Smooth muscle cell (in vitro differentiated cells): ENCODE results near the gene DHRS1. TPM values are rescaled to one million over a fixed set of nuclear protein-coding genes. Genes with fewer than 3 reads are reported as not detected.

Experiments
- DNase-seq: peaks from one replicate; lab custom pipeline; 2025; ENCODE audit not compliant: unreplicated experiment; lab: John Stamatoyannopoulos, UW
- H2AFZ ChIP-seq: fragments of 200-600 bp; sonication (generic); 2 replicates; pipeline ENCODE4 v1.6.0; 2016; ENCODE audit warnings: antibody characterized with exemption, low read depth, mild to moderate bottlenecking
- H3F3A ChIP-seq: fragments of 200-600 bp; sonication (generic); 2 replicates; pipeline ENCODE4 v1.6.0; 2017; ENCODE audit warnings: antibody characterized with exemption, low read depth
- H3K27ac ChIP-seq: fragments of 200-600 bp; sonication (generic); 2 replicates; pipeline ENCODE4 v1.5.1; 2016; ENCODE audit warnings: low read depth, mild to moderate bottlenecking
- H3K27me3 ChIP-seq: fragments of 200-600 bp; sonication (generic); 2 replicates; pipeline ENCODE4 v1.6.1; 2016; ENCODE audit warnings: low read depth, mild to moderate bottlenecking
- H3K36me3 ChIP-seq: fragments of 200-600 bp; sonication (generic); 2 replicates; pipeline ENCODE4 v1.5.1; 2016; ENCODE audit warnings: low read depth
- H3K4me1 ChIP-seq: fragments of 200-600 bp; sonication (generic); 2 replicates; pipeline ENCODE4 v1.5.1; 2016; ENCODE audit warnings: low read depth
- H3K4me2 ChIP-seq: fragments of 200-600 bp; sonication (generic); 2 replicates; pipeline ENCODE4 v1.6.0; 2016; ENCODE audit warnings: mild to moderate bottlenecking
- H3K4me3 ChIP-seq: fragments of 200-600 bp; sonication (generic); 2 replicates; pipeline ENCODE4 v1.5.1; 2016; ENCODE audit warnings: mild to moderate bottlenecking
- H3K79me2 ChIP-seq: fragments of 200-600 bp; sonication (generic); 2 replicates; pipeline ENCODE4 v1.6.0; 2016; ENCODE audit warnings: low read depth, mild to moderate bottlenecking
- H3K9ac ChIP-seq: fragments of 200-600 bp; sonication (generic); 2 replicates; pipeline ENCODE4 v1.6.0; 2016; ENCODE audit warnings: low read depth
- H3K9me3 ChIP-seq: fragments of 200-600 bp; sonication (generic); replicated peaks from 2 replicates; pipeline ENCODE4 v1.5.1; 2016; ENCODE audit warnings: low read depth
- H4K20me1 ChIP-seq: fragments of 200-600 bp; sonication (generic); 2 replicates; pipeline ENCODE4 v1.6.0; 2016; ENCODE audit warnings: low read depth
- WGBS: methylation state at CpG from one replicate; pipeline ENCODE4 v1.1.7; 2016; ENCODE audit warnings: low lambda C conversion rate; 5-methylcytosine and 5-hydroxymethylcytosine counted together
- polyA plus RNA-seq: library from polyadenylated mRNA; unstranded; fragments of >200 nt; fragmentation: Nextera tagmentation; extraction: Ambion mirVana; gene quantifications from 2 replicates; pipeline ENCODE4 v1.2.1, GENCODE V29; 2016
- total RNA-seq: library from RNA; depleted of rRNA; stranded (reverse); fragments of >200 nt; gene quantifications from 2 replicates; pipeline ENCODE4 v1.2.3, GENCODE V29; 2014
- TF ChIP-seq, protein P1 (sequence below): fragments of 200-600 bp; sonication (generic); IDR thresholded peaks from 2 replicates; pipeline ENCODE4 v1.5.1; 2017; ENCODE audit warnings: borderline replicate concordance, mild to moderate bottlenecking, antibody characterized with exemption; ENCODE audit not compliant: insufficient read depth, poor library complexity, severe bottlenecking

Gene DHRS1
- total RNA-seq = 22.5 and 23.3 TPM in 2 replicates
- 25.2 and 27.4 TPM in 2 replicates for polyA plus RNA-seq

DNA sequence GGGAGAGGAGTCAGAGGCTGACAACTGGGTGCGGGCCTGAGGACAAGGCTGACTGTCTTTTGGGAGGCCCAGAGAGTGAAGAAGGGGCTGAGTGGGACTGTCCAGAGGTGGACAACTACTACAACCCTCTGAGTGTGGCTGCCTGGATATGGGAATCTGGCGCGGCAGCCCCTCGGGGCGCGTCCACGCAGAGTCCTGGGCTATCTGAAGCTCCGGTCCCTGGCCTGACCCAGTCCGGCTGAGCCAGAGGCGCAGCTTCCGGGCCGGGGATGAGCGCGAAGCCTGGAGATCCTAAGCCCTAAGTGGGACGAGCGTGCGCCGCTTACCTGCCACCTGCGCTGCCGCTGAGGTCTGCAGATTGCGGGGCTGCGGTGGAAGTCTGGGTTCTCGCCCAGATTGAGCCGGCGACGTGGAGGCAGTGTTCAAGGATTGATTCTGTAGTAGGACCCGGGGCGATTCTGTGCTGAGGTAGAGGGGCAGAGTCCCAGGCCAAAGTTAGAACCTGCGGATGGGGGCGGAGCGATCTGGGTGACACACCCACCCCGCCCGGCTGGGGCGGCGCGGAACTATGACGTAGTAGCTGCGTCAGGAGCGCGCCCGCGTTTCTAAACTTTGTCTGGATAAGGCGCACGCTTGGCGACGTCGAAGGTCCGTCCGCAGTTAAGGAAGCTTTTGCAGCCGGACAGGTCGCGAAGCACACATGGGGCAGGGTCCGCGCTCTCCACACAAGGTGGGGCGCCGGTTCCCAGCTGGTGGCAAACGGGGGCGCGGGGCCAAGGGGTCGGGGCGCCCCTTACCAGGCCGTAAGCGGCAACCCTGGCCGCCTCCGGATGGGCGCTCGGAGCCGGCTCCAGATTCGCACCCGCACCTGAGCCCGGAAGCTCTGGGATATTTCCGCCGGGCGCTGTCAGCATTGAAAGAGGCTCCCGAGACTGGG, at the start of gene DHRS1, which contains the start of gene NOP9:
Gene DHRS1, minus strand, starts transcription at position 526 of the 937 bp plus-strand sequence. CDS start 674 bp downstream, outside the sequence.
Gene NOP9, plus strand, starts transcription at position 596 of the 937 bp plus-strand sequence. Its CDS starts 105 bp downstream, at position 701.
- Histone ChIP-seq H2AFZ (peak within 1 kb of the TSS; percentile 90), H3K9me3 (no peaks in the 10 kb centered on the region), H4K20me1 (no peaks in the 10 kb centered on the region), H3K4me3 (peak within 1 kb of the TSS; percentile 88), H3F3A (peaks cover 7% of the 10 kb centered on the region), H3K27ac (peak within 1 kb of the TSS; percentile 80), H3K9ac (peak within 1 kb of the TSS; percentile 92), H3K4me2 (peak within 1 kb of the TSS; percentile 99), H3K36me3 (no peaks in the 10 kb centered on the region), H3K27me3 (no peaks in the 10 kb centered on the region), H3K79me2 (peaks cover 16% of the 10 kb centered on the region), H3K4me1 (peaks cover 13% of the 10 kb centered on the region)
- DNase-seq = peak; percentile 59
- WGBS = 2% methylated on average over 64 of the region's 75 CpGs
- TF ChIP-seq, protein P1, sequence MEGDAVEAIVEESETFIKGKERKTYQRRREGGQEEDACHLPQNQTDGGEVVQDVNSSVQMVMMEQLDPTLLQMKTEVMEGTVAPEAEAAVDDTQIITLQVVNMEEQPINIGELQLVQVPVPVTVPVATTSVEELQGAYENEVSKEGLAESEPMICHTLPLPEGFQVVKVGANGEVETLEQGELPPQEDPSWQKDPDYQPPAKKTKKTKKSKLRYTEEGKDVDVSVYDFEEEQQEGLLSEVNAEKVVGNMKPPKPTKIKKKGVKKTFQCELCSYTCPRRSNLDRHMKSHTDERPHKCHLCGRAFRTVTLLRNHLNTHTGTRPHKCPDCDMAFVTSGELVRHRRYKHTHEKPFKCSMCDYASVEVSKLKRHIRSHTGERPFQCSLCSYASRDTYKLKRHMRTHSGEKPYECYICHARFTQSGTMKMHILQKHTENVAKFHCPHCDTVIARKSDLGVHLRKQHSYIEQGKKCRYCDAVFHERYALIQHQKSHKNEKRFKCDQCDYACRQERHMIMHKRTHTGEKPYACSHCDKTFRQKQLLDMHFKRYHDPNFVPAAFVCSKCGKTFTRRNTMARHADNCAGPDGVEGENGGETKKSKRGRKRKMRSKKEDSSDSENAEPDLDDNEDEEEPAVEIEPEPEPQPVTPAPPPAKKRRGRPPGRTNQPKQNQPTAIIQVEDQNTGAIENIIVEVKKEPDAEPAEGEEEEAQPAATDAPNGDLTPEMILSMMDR = no peak

DNA sequence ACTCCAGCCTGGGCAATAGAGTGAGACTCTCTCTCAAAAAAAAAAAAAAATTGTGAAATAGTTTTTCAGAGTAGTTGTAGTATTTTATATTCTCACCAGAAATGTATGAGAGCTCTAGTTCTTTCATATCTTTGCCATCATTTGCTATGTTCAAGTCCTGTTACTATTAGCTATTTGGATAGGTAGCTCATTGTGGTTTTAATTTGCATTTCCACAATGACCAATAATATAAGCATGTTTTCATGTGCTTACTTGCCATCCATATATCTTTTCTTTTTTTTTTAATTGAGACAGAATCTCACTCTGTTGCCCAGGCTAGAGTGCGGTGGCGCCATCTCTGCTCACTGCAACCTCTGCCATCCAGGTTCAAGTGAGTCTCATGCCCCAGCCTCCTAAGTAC, 48.6 kb upstream of the DHRS1 start:
- peaks cover 88% of the 10 kb centered on the region for H3K27me3 ChIP-seq
- no peaks in the 10 kb centered on the region for H3K4me1 ChIP-seq
- H3F3A ChIP-seq = no peaks in the 10 kb centered on the region
- WGBS = 92% methylated on average over 2 of the region's 2 CpGs
- TF ChIP-seq, protein P1 = no peak
- H3K4me3 ChIP-seq = no peak overlapping the region
- no peak overlapping the region for H2AFZ ChIP-seq
- H3K79me2 ChIP-seq = no peaks in the 10 kb centered on the region
- H3K9me3 ChIP-seq = no peaks in the 10 kb centered on the region
- DNase-seq = no peak
- H3K4me2 ChIP-seq = no peak overlapping the region
- H4K20me1 ChIP-seq = no peaks in the 10 kb centered on the region
- H3K36me3 ChIP-seq = no peaks in the 10 kb centered on the region
- no peak overlapping the region for H3K27ac ChIP-seq
- H3K9ac ChIP-seq = no peak overlapping the region

DNA sequence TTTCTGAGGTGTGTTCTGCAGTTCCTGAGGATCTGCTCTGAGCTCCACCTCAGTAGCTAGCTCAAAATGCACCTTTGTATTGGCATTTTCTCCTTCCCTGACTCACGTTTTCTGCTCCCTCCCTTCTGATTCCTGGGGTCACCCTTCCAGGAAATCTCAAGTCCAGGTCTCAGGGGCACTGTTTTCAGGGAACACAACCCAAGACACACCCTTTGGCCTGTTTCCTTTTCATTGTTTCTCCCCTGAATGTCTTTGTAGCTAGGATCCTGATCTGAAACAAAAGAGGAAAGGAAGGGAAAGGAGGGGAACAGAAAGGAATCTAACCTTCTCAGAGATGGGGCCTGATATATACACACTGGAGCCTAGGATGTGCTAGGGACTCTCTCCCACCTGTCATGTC, 47.6 kb upstream of the DHRS1 start:
- Histone ChIP-seq H3K9me3 (no peaks in the 10 kb centered on the region), H3K9ac (no peak overlapping the region), H3K36me3 (no peaks in the 10 kb centered on the region), H2AFZ (no peak overlapping the region), H3K4me1 (no peaks in the 10 kb centered on the region), H4K20me1 (no peaks in the 10 kb centered on the region), H3K79me2 (no peaks in the 10 kb centered on the region), H3K4me3 (no peak overlapping the region), H3K27ac (no peak overlapping the region), H3K27me3 (peaks cover 88% of the 10 kb centered on the region), H3K4me2 (no peak overlapping the region), H3F3A (no peaks in the 10 kb centered on the region)
- DNase-seq = no peak
- WGBS = 42% methylated on average over 1 of the region's 1 CpG
- TF ChIP-seq, protein P1 = no peak
